Nephron progenitor cell (in vitro differentiated cells): ENCODE data around the gene MRPS12.

Experiments used
- DNase-seq: peaks from one replicate; pipeline ENCODE4 v3.0.0; 2021
- H3K27ac Mint-ChIP-seq: 2 replicates; pipeline ENCODE4 v1.8.0; 2021; ENCODE audit warnings: mild to moderate bottlenecking, moderate library complexity, mixed read lengths
- H3K27me3 Mint-ChIP-seq: 2 replicates; pipeline ENCODE4 v1.8.0; 2021; ENCODE audit warnings: mild to moderate bottlenecking, low read depth, mixed read lengths; ENCODE audit not compliant: poor library complexity
- H3K36me3 Mint-ChIP-seq: 2 replicates; pipeline ENCODE4 v1.8.0; 2021; ENCODE audit warnings: low read depth, mixed read lengths
- H3K4me1 Mint-ChIP-seq: 2 replicates; pipeline ENCODE4 v1.8.0; 2021; ENCODE audit warnings: mixed read lengths
- H3K4me3 Mint-ChIP-seq: 2 replicates; pipeline ENCODE4 v1.8.0; 2021; ENCODE audit warnings: mild to moderate bottlenecking, moderate library complexity, mixed read lengths
- H3K9me3 Mint-ChIP-seq: 2 replicates; pipeline ENCODE4 v1.8.0; 2021; ENCODE audit warnings: mild to moderate bottlenecking, moderate library complexity, mixed read lengths
- TF ChIP-seq, protein P1 (sequence below): fragments of 200-600 bp; sonication (generic); IDR thresholded peaks from 2 replicates; pipeline ENCODE4 v1.5.0; 2021; ENCODE audit warnings: antibody characterized with exemption

The MRPS12 gene

DNA sequence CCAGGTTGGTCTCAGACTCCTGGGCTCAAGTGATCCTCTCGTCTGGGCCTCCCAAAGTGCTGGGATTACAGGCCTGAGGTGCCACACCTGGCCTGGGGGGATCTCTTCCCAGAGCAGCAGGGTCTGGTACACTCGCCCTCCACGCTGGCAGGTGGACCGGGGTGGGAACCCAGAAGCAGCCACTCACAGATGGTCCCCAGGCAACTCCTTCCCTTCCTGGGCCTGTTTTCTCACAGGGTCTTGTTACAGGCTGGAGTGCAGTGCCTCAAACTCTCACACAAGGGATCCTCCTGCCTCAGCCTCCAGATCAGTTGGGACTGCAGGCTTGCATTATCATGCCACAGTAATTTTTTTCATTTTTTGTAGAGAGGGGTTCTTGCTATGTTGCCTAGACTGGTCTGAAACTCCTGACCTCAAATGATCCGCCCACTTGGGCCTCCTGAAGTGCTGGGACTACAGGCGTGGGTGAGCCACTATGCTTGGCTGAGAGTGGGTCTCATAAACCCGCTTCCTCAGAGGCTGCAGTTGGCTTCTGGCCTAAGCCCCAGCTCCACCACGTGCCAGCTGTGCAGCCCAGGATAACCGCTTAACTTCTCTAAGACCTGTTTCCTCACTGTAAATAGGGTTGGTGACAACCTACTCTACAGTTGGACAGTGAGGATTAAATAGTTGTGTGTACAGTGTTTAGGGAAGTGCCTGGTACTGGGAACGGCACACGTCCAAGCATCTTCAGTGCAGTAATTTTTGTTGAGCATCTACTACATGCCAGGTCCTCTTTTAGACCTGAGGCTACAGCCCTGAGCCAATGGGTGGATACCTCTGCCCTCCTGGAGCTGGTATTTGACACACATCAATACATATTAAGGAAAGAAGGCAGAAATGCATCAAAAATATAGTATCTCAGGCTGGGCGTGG, 17.9 kb upstream of the MRPS12 start:
- DNase-seq = no peak
- H3K4me1 Mint-ChIP-seq = no peaks in the 10 kb centered on the region
- H3K36me3 Mint-ChIP-seq = peaks cover 7% of the 10 kb centered on the region
- no peaks in the 10 kb centered on the region for H3K27me3 Mint-ChIP-seq
- no peaks in the 10 kb centered on the region for H3K9me3 Mint-ChIP-seq
- TF ChIP-seq, protein P1, sequence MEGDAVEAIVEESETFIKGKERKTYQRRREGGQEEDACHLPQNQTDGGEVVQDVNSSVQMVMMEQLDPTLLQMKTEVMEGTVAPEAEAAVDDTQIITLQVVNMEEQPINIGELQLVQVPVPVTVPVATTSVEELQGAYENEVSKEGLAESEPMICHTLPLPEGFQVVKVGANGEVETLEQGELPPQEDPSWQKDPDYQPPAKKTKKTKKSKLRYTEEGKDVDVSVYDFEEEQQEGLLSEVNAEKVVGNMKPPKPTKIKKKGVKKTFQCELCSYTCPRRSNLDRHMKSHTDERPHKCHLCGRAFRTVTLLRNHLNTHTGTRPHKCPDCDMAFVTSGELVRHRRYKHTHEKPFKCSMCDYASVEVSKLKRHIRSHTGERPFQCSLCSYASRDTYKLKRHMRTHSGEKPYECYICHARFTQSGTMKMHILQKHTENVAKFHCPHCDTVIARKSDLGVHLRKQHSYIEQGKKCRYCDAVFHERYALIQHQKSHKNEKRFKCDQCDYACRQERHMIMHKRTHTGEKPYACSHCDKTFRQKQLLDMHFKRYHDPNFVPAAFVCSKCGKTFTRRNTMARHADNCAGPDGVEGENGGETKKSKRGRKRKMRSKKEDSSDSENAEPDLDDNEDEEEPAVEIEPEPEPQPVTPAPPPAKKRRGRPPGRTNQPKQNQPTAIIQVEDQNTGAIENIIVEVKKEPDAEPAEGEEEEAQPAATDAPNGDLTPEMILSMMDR = no peak
- H3K4me3 Mint-ChIP-seq = no peak overlapping the region
- no peak overlapping the region for H3K27ac Mint-ChIP-seq

DNA sequence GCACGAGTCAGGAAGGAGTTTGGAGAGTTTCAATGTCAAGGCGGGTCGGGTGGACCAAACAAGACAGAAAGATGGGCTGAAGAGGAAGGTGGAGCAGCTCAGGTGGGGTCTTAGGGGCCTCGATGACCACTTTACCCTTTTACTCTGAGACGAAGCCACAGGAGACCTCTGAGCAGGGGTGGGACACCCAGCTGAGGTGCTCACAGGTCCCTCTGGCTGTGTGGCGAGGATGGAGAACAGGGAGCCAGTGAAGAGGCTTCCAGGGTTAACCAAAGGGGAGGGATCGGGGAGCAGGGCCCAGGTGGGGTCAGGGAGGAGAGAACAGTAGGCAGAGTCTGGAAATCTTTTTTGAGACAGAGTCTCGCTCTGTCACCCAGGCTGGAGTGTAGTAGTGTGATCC, 16.8 kb upstream of the MRPS12 start:
- Mint-ChIP-seq H3K27ac (peak overlapping the region; percentile 58), H3K27me3 (no peaks in the 10 kb centered on the region), H3K4me3 (no peak overlapping the region), H3K36me3 (peaks cover 5% of the 10 kb centered on the region), H3K4me1 (no peaks in the 10 kb centered on the region), H3K9me3 (no peaks in the 10 kb centered on the region)
- TF ChIP-seq, protein P1 = no peak
- DNase-seq = no peak

DNA sequence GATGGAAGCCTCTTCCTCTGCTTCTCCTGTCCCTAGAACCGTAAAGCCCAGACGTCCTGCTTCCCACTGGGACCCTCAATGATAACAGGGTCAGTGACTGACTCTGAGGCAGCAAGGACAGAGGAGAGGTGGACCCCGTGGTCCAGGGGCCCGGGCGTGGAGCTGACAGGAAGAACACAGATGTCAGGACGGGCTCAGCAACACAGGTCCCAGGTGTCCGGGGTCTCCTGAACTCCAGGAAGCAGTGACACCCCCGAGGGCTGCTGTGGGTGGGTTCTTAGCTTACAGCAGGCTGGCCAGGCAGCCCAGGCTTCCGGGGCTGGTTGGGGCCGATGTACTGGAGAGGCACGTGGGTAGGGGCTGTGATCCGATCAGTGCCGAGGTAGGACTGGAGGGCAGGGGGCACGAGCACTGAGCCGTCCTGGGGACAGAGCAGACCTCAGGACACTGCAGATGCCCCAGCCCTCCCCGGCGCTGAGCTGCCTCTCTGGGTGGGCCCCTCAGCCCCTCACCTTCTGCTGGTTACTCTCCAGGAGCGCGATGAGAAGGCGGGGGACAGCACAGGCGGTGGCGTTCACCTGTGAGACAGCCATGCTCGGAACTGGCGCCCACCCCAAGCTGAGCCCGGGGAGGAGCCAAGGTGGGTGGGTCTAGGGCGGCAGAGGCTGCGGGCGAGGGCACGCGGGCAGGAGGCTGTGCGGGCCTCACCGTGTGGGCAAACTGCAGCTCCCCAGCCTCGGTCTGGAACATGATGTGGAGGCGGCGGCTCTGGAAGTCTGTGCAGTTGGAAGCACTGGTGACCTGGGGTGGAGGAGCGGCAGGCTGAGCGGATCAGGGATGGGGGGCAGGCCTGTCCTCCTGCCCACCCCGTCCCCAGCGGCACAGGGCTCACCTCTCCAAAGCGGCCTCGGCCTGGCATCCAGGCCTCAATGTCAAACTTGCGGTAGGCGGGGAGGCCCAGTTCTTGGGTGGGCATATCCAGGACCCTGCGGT, 15.1 kb upstream of the MRPS12 start:
- Mint-ChIP-seq H3K4me3 (no peak overlapping the region), H3K27ac (peak overlapping the region; percentile 86), H3K36me3 (peaks cover 5% of the 10 kb centered on the region), H3K4me1 (no peaks in the 10 kb centered on the region), H3K9me3 (no peaks in the 10 kb centered on the region), H3K27me3 (no peaks in the 10 kb centered on the region)
- TF ChIP-seq, protein P1 = no peak
- no peak for DNase-seq

DNA sequence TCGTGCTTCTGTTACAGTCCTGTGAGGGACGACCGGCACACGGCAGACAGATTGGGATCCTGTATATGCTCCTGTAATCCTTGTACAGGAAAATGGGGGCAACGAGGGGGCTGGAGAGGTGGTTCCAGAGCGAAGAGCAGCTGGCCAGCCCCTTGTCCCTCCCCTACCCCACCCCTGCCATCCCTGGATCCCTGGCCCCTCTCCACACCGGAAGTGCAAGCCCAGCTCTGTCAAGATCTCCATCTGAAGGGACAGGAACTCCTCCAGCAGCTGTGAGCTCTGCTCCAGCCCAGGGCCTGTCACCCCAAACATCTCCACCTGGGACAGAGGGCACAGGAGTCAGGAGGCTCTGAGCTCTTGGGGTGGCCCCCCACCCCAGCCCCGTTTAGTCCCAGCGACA, 13.2 kb upstream of the MRPS12 start:
- no peak for DNase-seq
- no peak overlapping the region for H3K27ac Mint-ChIP-seq
- H3K27me3 Mint-ChIP-seq = no peaks in the 10 kb centered on the region
- no peaks in the 10 kb centered on the region for H3K4me1 Mint-ChIP-seq
- peaks cover 16% of the 10 kb centered on the region for H3K36me3 Mint-ChIP-seq
- TF ChIP-seq, protein P1 = no peak
- no peak overlapping the region for H3K4me3 Mint-ChIP-seq
- no peaks in the 10 kb centered on the region for H3K9me3 Mint-ChIP-seq

DNA sequence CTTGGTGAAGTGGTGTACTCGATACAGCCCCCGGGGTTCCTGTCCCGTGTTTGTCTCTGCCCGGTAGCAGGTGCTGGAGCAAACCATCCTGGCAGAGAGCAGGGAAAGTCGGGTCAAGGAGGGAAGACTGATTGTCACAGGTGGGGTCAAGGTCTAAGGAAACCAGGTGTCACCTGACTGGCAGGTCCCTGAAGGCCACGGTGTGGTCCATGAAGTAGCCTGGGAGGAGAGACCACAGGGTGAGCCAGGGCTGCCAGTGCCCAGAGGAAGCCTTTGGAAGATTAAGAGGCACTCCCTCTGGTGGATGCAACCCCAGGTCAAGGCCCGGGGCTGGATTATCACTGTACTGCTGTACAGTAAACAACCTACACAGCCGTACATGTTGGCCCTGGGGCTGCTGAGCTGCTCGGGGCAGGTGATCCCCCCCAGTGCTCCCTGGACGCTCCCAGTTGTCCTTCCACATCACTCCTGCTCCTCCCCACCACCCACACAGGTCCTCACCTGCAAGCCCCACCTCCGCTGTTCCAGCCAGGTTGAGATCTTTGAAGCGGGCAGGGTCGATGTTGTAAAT, 12.7 kb upstream of the MRPS12 start:
- no peak overlapping the region for H3K27ac Mint-ChIP-seq
- no peaks in the 10 kb centered on the region for H3K4me1 Mint-ChIP-seq
- H3K36me3 Mint-ChIP-seq = peaks cover 19% of the 10 kb centered on the region
- no peaks in the 10 kb centered on the region for H3K9me3 Mint-ChIP-seq
- no peak overlapping the region for H3K4me3 Mint-ChIP-seq
- H3K27me3 Mint-ChIP-seq = no peaks in the 10 kb centered on the region
- TF ChIP-seq, protein P1 = no peak
- DNase-seq = no peak
